GM19455 (cell line): ENCODE data around the gene DDX10.
"Not testable (repeated sequence)": the region's sequence is repeated elsewhere in the genome, so short reads cannot be mapped to it uniquely, and the experiment has no call there.

Experiments
- ATAC-seq: cut with Tn5 transposase; IDR thresholded peaks from one replicate; pipeline ENCODE4 v1.9.1; 2021; ENCODE audit not compliant: unreplicated experiment

DDX10 gene

DNA sequence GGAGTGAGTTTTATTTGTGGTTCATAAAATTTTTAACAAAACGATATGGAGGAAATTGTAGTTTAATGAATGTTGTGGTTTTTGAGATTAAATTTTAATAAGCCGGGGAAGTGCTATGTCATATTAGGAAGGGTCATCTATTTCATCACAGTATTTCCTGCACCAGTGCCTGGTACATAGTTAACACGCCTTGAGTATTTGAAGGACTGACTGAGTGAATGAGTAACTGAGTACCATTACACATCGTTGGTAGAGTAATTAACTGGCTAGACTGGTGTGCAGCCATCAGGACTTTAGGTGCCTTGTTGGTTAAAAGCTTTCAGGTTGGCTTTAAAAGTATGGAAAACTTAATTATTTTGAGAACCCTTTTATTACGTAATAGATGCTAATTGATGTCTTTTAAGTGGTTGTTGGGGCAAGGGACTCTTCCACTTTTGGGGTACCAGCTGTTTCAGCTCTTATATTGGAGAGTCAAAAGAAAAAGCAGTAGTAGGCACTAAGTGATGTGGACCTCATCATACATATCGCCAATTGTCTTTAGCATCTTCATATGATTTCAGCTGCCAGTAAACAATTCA lies 101.8 kb downstream of the DDX10 start:
- no peak for ATAC-seq

DNA sequence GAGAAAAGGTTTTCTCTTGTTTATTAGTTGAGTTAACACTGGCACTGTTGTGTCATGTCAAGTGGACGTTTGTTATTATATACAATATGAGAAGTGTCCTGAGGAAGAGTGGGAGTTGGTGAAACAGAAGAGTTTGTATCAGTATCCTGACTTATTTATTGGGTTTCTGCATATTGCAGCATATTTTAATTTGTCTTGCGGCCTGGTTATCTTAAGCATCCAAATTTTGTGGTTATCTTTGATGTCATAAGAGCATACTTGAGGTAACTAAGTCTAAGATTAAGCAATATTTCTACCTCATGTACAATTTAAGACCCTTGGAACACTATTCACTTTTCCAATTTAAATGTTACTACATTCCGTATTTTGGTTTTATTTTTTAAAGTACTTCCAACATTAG lies 103.5 kb downstream of the DDX10 start:
- ATAC-seq: no peak

DNA sequence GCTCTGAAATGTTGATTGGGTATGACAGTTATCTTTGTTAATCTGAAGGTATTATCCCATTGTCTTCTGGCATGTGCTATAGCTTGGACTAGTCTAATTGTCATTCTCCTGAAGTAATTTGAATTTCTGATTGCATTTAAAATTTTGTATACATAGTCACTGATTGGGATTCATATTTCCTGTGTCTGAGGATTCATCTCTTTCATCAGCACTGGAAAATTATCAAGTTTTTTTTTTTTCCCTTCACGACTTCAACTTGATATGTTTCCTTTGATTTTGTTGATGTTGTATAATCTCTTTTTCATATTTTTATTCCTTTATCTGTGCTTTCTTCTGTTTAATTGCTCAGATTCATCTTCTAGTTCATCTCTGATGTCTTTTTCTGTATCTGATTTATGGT lies 104.1 kb downstream of the DDX10 start:
- no peak for ATAC-seq

DNA sequence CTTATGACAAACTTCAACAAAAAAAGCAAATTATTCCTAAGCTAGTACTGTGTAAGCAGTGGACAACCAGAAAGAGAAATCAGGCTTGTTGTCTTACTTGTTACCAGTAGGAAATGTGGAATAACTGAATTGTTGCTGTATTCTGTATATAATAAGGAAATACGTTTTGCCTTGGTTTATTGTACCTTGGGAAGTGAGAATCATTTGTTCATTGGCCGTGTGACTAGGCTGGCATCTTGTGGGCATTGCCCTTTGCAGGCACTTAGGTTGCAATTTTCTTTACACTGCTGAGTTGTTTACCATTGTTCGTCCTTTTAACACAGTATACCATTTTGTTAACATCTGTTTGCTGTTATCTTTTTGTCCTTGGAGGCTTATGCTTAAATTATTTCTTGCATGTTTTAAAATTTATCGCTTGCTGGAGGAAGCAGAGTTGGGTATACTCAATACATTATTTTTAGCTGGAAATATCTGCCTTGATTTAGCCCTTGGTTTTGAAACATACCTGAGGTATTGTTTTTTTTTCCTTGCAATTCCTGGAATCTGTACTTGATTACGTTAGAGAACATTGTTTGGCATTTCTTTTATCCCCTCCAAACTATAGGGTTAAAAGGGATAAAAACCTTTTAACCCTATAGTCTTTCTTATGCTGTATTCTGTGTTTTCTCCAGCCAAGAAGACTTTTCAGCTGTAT lies 109.3 kb downstream of the DDX10 start:
- ATAC-seq: no peak

DNA sequence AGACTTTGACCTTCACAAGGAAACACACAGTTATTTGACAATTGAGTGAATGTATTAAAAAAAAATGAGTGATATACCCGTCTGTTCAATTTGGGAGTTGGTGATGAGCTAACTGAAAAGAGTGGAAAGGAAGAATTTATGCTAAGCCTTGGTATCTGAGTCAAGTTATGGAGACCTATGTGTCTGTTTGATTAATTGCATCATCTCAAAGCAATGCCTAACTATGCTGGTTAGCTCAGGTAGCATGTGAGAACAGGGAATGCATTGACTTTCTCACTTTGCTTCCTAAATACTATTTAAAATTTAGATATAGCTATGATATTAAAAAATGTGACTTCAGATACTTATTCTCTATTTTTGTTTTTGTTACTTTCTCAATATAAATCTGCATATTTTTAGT lies 110.5 kb downstream of the DDX10 start:
- no peak for ATAC-seq

DNA sequence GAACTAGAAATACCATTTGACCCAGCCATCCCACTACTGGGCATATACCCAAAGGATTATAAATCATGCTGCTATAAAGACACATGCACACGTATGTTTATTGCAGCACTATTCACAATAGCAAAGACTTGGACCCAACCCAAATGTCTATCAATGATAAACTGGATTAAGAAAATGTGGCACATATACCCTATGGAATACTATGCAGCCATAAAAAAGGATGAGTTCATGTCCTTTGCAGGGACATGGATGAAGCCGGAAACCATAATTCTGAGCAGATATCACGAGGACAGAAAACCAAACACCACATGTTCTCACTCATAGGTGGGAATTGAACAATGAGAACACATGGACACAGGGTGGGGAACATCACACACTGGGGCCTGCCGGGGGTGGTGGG lies 114.3 kb downstream of the DDX10 start:
- ATAC-seq: not testable (repeated sequence)

DNA sequence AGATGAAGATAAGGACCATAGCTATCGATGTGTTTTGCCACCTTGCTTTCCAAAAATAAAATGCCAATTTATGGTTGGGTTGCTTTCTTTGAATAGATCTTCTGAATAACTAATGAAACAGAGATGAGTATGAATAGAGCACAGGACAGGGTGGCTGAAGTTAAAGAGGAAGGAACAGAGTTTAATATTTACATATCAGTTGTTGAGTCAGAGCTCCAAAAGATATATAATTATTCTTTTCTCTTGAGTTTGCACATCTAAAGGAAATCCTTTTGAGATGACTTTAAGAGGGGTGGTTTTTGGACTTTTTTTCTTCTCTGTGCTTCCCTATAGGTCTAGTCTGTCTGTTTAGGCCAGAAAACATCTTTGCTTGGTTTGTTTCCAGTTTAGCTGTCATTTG lies 115.2 kb downstream of the DDX10 start:
- no peak for ATAC-seq

DNA sequence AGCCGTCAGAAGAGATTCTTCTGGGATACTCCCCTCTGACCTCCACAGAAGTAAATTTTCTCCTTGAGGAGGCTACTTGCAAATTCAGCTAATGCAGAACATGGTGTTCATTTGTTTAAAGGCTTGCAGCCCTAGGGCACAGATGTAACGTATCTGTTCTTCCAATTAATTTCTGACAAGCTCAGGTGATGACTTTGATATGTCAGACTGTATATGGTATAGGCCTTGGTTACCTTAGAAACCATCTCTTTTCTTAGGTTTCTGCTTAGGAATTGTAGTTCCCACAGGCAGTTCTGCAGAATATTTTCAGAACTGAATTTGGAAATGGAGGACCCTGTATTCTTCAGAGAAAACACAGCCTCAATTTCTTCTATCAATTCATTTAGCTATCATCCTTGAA lies 117.1 kb downstream of the DDX10 start:
- ATAC-seq: no peak

DNA sequence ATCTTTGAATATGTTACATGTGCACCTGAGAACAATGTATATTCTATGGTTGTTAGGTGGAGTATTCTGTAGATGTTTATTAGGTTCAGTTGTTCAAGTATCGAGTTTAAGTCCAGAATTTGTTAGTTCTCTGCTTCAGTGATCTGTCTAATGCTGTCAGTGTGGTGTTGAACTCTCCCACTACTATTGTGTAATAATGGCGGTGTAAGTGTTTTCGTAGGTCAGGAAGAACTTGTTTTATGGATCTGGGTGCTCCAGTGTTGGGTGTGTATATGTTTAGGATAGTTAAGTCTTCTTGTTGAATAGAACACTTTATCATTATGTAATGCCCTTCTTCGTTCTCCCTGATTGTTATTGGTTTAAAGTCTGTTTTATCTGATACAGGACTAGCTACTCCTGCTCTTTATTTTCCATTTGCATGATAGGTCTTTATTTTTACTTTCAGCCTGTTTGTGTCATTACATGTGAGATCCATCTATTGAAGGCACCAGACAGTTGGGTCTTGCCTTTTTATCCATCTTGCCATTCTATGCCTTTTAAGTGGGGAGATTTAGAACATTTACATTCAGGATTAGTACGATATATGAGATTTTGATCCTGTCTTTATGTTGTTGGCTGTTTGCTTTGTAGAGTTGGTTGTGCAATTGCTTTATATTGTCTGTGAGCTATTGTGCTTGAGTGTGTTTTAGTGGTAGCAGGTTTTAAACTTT lies 121.6 kb downstream of the DDX10 start:
- ATAC-seq: no peak

DNA sequence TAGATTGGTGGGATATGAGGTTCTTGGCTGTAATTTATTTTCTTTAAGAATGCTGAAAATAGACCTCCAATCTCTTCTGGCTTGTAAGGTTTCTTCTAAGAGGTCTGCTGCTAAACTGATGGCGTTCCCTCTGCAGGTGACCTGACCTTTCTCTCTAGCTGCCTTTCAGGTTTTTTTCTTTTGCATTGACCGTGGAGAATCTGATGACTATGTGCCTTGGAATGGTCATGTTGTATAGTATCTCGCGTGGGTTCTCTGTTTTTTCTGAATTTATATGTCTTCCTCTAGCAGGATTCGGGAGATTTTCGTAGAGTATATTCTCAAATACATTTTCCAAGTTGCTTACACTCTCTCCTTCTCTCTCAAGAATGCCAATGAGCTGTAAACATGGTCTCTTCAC lies 122.2 kb downstream of the DDX10 start:
- no peak for ATAC-seq

DNA sequence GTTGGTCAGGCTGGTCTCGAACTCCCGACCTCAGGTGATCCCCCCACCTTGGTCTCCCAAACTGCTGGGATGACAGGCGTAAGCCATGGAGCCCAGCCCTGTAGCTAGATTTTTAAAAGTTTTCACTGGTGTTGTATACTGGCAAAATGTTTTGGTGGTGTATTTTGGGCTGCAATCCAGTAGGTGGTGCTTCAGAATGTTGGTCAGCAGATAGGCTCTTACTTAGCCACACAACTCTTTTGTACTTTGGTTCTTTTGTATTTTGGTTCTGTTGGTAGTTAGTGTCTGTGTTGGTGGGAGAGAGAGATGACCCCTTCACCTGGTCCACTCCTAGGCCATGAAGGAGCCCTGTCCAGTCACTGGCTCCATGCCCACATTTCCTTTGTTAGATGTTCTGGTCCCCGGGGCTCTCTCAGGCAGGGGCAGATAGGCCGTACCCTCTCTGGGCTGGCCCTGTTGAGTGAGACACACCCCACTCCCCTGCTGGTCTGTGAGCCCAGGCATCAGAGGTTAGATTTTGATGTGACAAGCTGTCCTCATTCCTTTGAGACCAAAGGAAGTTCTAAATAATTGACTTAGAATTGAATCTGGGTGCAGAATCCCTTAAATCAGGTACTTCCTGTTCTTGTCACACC lies 123.8 kb downstream of the DDX10 start:
- peak; percentile 52 for ATAC-seq

DNA sequence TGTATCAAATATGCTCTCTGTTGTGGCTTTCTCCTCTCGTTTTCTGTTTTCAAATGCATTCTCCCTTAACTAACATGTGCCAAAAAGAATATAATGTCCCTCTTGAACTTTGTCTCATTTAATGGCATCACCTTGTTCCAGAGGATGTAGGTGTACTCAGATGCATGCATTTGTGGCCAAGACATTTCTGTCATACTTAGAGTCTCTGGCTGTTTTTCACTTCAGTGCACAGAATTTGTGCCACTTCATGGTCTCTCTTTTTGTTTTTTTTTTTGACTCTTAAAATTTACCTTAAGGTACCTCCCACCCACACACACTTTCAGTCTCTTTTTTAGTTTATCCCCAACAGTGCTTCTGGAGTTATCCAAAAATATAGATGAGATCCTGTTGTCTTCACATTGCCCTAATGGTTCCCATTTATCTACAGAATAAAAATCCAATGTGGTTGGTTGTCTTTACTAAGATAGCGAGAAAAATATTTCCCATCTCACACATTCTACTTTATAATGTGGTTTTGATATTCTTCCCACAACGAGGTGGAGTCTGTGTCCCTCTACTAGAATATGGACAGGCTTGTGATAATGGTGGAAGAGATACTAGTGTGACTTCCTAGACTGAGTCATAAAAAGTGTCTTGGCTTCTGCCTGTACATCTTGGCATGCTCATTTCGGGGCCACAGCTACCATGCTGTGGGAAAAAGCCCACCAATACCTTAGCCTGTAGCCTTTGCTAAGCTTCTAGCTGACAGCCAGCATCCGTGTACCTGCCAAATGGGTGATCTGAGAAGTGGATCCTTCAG lies 125.8 kb downstream of the DDX10 start:
- ATAC-seq: no peak

DNA sequence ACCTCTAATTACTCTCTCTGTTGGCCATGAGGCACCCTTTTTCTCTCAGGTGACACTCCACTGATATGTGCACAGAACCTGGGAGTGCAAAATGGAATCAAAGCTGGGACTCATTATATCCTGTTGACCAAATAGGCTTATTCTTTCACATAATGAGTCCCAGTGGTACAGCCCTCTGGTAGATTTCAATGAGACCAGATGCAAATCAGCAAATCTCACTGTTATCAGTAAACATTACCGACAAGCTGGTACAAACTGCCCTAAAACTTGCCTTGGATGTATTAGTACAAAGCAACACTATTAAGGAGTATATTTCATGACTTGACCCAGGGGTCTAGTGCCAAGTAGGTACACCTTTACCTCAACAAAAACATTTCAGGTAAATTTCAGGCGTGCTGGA lies 128.3 kb downstream of the DDX10 start:
- no peak for ATAC-seq

DNA sequence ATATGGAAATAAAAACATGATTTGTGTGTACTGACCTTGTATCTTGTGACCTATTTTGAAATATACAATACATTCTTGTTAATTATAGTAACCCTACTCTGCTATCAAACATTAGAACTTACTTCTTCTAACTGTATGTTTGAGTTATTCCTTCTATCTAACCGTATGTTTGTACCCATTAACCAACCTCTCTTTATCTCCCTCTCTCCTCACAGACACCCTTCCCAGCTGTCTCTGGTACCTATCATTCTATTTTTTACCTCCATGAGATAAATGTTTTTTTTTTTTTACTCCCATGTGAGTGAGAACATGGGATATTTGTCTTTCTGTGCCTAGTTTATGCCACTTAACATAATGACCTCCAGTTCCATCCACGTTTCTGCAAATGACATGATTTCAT lies 128.7 kb downstream of the DDX10 start:
- ATAC-seq: no peak

DNA sequence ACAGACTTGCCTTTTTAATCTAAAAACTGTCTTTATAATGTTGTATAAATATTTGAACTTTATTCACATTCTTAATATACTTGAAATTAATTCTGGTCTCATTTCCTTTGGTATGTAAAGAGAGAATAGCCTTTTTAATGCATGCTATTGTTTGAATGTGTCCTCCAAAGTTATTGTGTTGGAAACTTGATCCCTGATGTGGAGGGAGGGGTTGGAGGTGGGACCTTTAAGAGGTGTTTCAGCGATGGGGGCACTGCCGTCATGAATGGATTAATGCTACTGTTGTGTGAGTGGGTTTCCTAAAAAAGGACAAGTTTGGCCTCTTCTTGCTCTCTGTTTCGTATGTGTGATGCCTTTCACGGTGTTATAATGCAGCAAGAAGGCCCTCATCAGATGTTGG lies 131.7 kb downstream of the DDX10 start:
- no peak for ATAC-seq

DNA sequence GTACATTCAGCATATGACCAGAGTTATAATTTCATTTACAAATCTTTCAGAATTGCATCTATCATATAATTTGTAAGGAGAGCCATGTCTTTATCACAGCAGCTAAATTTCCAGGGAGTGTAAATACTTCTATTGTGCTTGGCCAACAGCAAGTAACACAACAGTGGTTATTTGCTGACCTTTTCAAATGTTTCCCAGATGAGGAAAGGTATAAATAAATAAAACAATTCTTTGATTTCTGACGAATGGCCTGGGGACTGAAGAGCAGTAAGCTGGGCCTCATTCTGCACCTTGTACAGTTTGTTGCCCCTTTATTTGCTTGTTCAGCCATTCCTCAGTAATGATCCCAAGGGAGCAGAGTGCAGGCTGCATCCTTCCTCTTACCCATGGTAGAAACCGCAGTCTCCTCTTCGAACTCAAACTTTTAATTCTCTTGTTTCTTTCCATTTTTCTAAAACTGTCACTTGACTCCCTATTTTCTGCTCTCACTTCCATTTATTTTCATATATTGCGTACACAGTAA lies 132.8 kb downstream of the DDX10 start:
- no peak for ATAC-seq

DNA sequence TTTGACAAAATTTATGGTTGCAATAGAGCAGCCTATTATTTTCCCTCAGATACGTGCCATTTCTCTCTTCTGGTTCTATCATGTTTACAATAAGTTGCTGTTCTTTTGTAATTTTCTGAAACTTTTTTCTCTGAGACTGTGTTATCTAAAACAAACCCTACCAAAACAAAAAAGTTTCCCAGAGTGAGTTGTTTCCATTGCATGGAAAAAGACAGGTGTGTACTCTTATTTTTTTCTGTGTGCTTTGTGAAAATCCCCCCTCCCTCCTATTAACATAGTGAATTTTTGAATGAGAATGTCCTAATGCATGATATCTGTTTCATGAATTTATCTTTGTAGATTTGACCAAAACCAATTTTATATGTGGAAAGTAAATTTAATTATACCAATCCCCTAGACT lies 137.6 kb downstream of the DDX10 start:
- ATAC-seq: no peak

DNA sequence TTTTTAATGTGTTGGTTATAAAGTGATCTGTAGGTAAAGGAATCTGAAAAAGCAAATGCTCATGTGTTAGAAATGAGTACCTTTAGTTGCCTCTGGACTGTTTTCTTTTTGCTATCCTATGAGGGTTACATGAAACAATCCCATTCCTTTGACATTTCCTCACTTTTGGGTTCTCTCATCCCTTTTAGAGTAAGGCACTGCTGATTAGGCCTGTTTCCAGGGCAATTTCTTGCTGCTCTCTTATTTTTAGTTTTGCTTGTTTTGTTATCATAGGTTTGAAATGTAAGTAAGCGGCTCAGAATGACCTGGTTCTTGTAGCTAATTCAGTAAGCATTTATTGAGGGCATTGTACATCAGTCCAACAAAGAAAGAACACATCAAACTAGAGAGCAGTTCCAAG lies 138.9 kb downstream of the DDX10 start:
- ATAC-seq: no peak

DNA sequence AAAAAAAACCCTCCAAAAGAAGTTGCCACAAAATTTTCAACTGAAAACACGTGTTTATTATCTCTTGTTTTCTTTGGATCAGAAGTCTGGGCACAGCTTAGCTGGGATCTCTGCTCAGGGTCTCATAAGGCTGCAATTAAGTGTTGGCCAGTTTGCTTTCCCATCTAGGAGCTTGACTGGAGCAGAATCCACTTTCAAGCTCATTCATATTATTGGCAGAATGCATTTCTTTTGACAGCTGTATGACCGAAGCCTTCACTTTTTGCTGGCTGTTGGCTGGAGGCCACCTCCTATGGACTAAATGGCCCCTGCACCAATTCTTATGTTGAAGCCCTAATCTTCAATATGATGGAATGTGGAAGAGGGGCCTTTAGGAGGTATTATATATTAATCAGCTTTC lies 139.6 kb downstream of the DDX10 start:
- no peak for ATAC-seq

DNA sequence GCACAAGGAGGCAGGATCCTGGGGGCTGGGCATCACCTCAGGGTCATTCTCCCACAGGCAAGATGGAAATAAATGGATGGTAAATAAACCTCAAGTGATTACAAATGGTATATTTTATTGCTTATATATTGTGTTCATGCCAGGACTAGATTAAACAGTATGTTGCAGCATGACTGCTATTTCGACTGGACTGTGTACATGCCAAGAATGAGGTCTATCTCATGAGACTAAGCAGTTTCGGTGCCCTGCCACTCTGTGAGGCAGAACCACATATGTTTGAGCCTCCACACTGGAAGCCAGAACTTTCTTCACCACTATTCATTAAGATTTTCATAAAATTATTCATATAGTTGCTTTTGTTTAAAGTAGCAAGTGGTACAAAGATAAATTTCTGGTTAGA lies 140.2 kb downstream of the DDX10 start:
- ATAC-seq: no peak

DNA sequence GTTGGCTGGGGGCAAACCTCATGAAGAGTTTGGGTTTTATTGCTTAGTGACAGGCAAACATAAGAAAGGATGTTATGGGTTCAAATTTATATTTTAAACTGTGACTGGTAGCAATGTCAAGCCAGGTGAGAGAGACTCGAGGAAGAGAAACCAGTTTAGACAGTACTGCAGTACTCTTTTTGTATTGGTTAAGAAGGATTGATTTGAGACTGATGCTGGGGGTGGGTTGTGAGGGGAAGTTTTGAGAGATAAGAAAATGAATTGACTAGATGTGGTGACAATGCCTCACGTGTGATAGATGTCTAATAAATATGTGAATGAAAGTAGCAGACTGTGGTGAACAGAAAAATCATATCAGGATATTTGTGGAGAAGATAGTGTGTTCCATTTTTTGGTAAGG lies 142.4 kb downstream of the DDX10 start:
- no peak for ATAC-seq
